Measurements from ENCODE around the gene UBXN4. TPM values are rescaled to one million over a fixed set of nuclear protein-coding genes. Genes with fewer than 3 reads are reported as not detected.
"Not testable (repeated sequence)": the region's sequence is repeated elsewhere in the genome, so short reads cannot be mapped to it uniquely, and the experiment has no call there.

The UBXN4 gene
- total RNA-seq, 2 experiments from 2014 or later = 94.1 to 96.2 TPM

DNA sequence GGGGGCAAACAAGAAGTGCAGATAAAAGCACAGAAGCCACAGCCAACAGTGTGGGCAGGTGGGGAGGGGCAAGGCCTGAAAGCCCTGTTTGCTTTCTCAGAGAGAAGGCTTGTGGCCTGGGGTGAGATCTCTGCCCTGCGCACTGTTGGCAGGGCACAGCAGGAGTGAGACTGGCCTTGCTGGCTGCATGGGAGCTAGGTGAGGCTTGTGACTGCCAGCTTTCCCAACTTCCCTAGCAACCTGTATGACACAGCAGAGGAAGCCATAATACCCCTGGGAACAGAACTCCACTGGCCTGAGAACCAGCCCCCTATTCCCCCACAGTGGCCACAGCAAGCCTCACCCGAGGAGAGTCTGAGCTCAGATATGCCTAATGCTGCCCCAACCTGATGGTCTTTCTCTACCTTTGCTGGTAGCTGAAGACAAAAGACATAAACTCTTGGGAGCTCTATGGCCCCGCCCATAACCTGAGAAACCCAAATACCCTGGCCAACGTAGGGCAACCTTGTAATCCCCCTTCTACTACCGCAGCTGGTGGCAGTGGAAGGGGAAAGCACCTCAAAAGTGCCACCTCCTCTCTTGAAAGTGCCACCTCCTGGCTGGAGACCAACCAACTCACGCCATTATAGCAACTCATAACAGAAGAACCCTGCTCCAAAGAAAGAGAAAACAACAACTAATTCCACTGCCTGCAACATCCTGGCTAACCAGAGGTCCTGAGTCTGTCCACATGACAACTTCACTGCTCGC is 50.9 kb downstream of the UBXN4 start:
- CTCF ChIA-PET = interaction anchor here (0.9 to 1.7 kb wide), 7 partner anchors 10 to 804 kb away, joined by 3 to 5 read pairs (median 3); no protein-coding TSS in a partner anchor
- no peaks in the 10 kb centered on the region for H3K27me3 Mint-ChIP-seq (ENCODE audit: low read depth)
- no peak for ATAC-seq
- peaks cover 5% of the 10 kb centered on the region for H3K36me3 Mint-ChIP-seq (ENCODE audit: low read depth)
- no peaks in the 10 kb centered on the region for H3K9me3 Mint-ChIP-seq (ENCODE audit: insufficient read depth)
- DNase-seq = no peak
- H3K27ac Mint-ChIP-seq = peak overlapping the region; percentile 11
- POLR2A ChIA-PET = interaction anchor here (1.4 kb wide), 1 partner anchor 49 kb away, joined by 6 read pairs; no protein-coding TSS in a partner anchor
- peaks cover 36% of the 10 kb centered on the region for H3K4me1 Mint-ChIP-seq (ENCODE audit: low read depth)
- no peak overlapping the region for H3K4me3 Mint-ChIP-seq

DNA sequence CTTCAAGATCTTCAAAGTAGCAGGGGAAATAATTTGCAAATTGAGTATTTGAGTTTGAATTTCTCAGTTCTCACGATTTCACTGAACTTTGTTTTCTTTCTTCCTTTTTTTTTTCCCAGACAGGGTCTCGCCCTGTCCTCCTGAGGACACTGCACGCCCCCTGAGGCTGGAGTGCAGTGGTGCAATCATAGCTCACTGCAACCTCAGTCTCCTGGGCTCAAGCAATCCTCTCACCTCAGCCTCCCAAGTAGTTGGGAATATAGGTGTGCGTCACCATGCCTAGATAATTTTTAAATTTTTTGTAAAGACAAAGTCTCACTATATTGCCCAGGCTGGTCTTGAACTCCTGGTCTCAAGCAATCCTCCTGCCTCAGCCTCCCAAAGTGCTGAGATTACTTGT is 54.0 kb downstream of the UBXN4 start:
- H3K27me3 Mint-ChIP-seq (ENCODE audit: low read depth); H3K9me3 Mint-ChIP-seq (ENCODE audit: insufficient read depth); DNase-seq; H3K4me3 Mint-ChIP-seq; H3K27ac Mint-ChIP-seq; POLR2A ChIA-PET; ATAC-seq; H3K36me3 Mint-ChIP-seq (ENCODE audit: low read depth): not testable (repeated sequence)
- H3K4me1 Mint-ChIP-seq (ENCODE audit: low read depth) = peaks cover 36% of the 10 kb centered on the region
- CTCF ChIA-PET = interaction anchor here (4.7 kb wide), 1 partner anchor 11 kb away, joined by 76 read pairs; no protein-coding TSS in a partner anchor

DNA sequence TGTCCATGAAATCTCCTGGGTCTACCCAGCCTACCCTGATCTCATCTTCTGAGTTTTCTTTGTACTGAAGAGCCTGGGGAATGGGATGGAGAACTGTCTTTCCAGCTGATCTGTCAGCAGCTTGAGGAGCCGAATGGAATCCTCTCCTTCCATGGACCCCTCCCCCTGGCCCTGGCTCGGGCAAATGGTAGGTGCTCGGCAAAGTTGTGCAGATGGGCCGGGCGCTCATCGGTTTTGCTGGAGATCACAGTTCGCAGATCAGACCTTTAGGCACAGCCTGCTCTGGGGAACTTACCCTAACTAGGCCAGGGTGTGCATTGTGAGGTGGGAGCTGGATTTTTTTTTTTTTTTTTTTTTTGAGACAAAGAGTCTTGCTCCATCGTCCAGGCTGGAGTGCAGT is 55.0 kb downstream of the UBXN4 start:
- ChIA-PET POLR2A (no interaction called here), CTCF (interaction anchor here (0.7 to 4.7 kb wide), 26 partner anchors 12 to 875 kb away, joined by 3 to 76 read pairs (median 6); no protein-coding TSS in a partner anchor)
- H3K27me3 Mint-ChIP-seq (ENCODE audit: low read depth) = no peaks in the 10 kb centered on the region
- peaks cover 14% of the 10 kb centered on the region for H3K36me3 Mint-ChIP-seq (ENCODE audit: low read depth)
- H3K4me3 Mint-ChIP-seq = no peak overlapping the region
- peaks cover 8% of the 10 kb centered on the region for H3K9me3 Mint-ChIP-seq (ENCODE audit: insufficient read depth)
- peaks cover 34% of the 10 kb centered on the region for H3K4me1 Mint-ChIP-seq (ENCODE audit: low read depth)
- ATAC-seq (no peak), DNase-seq (no peak)
- no peak overlapping the region for H3K27ac Mint-ChIP-seq

DNA sequence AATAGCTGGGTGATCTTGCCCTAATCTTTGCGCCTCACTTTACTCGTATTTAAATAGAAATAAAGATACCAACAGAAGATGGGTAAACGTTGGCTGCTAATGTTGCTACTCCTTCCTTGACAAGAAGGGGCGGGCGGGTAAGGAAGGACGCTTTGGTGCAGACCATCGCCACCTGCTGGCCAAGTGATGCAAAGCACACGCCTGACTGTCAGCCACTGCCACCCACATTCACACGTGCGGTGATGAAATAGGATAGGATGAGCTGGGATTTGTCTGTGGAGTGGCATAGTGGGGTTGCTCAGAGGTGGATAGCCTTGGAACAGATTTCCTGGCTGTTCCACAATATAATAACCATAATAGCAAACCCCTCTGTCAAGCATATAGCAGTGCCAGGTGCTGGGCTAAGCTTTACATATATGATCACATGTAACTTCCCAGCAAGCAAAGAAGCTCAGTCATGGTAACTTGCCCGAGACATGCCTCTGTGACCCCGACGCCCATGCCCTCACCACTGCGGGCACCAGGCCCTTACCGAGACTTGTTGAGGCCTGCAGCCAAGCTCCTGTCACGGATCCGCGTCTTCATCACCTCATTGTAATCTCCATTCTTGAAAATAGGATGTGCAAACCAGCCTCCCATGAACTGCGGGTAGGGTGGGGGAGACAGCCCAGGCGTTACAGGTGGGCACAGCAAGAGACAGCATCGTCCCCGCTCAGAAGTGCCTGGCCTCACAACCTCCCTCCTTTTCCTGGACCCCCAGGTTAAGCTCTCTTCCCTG is 56.0 kb downstream of the UBXN4 start:
- Mint-ChIP-seq H3K27ac (no peak overlapping the region), H3K36me3 (ENCODE audit: low read depth) (peaks cover 21% of the 10 kb centered on the region), H3K4me3 (no peak overlapping the region), H3K4me1 (ENCODE audit: low read depth) (peaks cover 23% of the 10 kb centered on the region), H3K9me3 (ENCODE audit: insufficient read depth) (peaks cover 8% of the 10 kb centered on the region), H3K27me3 (ENCODE audit: low read depth) (no peaks in the 10 kb centered on the region)
- POLR2A ChIA-PET = interaction anchor here (0.5 to 0.6 kb wide), 2 partner anchors 225 to 774 kb away, joined by 3 read pairs; no protein-coding TSS in a partner anchor
- DNase-seq = peak; percentile 87
- CTCF ChIA-PET = interaction anchor here (0.6 to 4.7 kb wide), 44 partner anchors 11 to 876 kb away, joined by 3 to 76 read pairs (median 5); no protein-coding TSS in a partner anchor
- ATAC-seq = peak; percentile 87

DNA sequence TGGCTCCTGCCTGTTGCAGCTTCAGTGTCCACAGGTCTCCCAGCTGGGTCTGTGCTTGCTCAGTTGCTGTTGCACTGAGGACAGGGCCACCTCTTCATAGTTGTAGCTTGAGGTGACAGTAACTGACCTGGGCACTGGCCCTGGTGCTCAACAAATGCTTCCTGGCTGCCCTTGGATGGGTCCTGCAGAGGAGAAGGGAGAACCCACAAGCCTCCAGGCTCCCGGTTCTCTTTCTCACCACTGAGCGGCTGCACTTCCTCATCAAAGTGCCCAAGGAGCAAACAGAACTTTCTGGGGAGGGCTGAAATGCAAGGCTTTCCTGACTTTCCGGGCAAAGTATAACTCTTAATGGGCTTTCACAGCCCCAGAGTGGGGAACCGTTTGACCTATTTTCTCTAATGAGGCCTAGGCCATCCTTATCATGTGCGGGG is 56.6 kb downstream of the UBXN4 start:
- Mint-ChIP-seq H3K4me1 (ENCODE audit: low read depth) (peaks cover 18% of the 10 kb centered on the region), H3K9me3 (ENCODE audit: insufficient read depth) (peaks cover 8% of the 10 kb centered on the region), H3K36me3 (ENCODE audit: low read depth) (peaks cover 21% of the 10 kb centered on the region), H3K27ac (no peak overlapping the region), H3K27me3 (ENCODE audit: low read depth) (no peaks in the 10 kb centered on the region), H3K4me3 (no peak overlapping the region)
- ChIA-PET POLR2A (no interaction called here), CTCF (interaction anchor here (0.6 to 4.7 kb wide), 31 partner anchors 10 to 809 kb away, joined by 3 to 76 read pairs (median 6); no protein-coding TSS in a partner anchor)
- no peak for ATAC-seq
- DNase-seq = peak; percentile 16

DNA sequence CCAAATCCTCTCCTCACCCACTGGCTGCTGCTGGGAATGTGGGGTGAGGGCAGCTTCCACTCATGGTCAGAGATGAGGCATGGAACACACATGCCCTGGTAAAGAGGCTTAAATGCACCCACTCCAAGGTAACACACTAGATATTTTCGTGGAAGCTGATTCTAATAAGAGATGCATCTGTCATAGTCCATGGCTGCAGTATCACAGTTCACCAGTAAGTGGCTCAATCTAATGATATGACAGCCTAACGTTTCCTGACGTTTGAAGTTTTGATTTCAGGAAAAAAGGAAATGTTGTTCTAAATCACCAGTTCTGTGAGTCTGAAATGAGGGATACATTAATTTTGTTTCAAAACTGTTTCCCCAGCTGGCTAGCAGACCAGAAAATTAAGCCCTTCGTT is 57.1 kb downstream of the UBXN4 start:
- Mint-ChIP-seq H3K4me1 (ENCODE audit: low read depth) (peaks cover 16% of the 10 kb centered on the region), H3K9me3 (ENCODE audit: insufficient read depth) (peaks cover 8% of the 10 kb centered on the region), H3K36me3 (ENCODE audit: low read depth) (peaks cover 21% of the 10 kb centered on the region), H3K27ac (no peak overlapping the region), H3K4me3 (no peak overlapping the region), H3K27me3 (ENCODE audit: low read depth) (no peaks in the 10 kb centered on the region)
- DNase-seq = no peak
- ATAC-seq = no peak
- CTCF ChIA-PET = interaction anchor here (1.4 to 4.7 kb wide), 13 partner anchors 10 to 804 kb away, joined by 3 to 76 read pairs (median 13); no protein-coding TSS in a partner anchor
- POLR2A ChIA-PET = interaction anchor here (0.6 kb wide), 1 partner anchor 67 kb away, joined by 3 read pairs; no protein-coding TSS in a partner anchor

DNA sequence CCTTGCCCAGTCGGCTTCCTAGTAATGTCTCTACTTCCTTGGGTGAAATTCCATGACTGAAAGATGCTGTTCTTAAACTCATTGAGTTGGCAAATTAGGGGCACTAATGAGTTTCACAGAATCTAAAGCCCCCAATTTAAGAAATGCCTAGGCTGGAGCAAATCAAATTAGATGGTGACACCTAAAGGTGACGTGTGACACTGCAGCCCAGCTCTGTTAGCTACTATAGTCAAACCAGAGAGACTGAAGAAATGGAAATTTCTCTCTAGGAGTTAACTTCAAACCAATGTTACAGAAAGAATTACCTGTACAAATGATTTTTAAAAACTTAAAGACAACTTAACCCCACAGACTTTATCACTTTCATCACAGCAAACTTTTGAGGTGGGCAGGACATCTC is 58.1 kb downstream of the UBXN4 start:
- H3K36me3 Mint-ChIP-seq (ENCODE audit: low read depth) = peaks cover 21% of the 10 kb centered on the region
- POLR2A ChIA-PET = no interaction called here

DNA sequence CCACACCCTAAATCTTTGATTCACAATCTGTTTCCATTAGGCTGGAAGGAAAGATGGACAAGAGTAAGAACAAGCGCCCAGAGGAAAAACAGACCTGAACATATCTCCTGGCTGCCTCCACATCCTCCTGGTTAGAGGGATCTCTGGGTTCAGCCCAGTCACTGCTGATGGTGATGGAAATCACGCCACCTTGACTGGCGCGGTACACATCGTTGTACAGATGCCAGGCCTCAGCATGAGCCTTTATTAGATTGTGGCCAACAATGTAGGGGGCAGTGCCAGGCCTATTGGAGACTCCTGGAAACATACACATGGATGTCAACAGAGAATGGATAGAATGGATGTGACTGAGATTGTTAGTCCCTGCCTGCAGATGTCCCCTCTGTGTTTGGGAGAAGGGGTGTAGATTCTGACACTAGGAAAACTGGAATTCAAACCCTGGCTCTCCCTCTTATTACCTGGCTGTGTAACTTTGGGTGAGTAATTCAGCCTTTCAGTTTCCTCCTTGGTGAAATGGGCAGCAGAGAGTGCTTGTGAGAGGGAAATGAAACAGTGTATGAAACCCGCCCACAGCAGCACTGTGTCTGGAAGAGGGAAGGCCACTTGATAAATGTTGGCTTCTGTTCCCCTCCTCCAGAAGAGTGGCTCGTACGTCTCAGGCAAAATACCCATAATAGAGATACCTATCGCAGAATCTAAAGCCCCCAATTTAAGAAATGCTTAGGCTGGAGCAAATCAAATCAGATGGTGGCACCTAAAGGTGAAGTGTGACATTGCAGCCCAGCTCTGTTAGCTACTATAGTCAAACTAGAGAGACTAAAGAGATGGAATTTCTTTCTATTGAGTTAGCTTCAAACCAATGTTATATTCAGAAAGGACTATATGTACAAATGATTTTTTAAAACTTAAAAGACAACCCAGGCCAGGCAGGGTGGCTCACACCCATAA is 59.1 kb downstream of the UBXN4 start:
- peaks cover 8% of the 10 kb centered on the region for H3K9me3 Mint-ChIP-seq (ENCODE audit: insufficient read depth)
- peaks cover 8% of the 10 kb centered on the region for H3K4me1 Mint-ChIP-seq (ENCODE audit: low read depth)
- H3K27me3 Mint-ChIP-seq (ENCODE audit: low read depth) = no peaks in the 10 kb centered on the region
- ChIA-PET POLR2A (no interaction called here), CTCF (interaction anchor here (2.1 to 4.7 kb wide), 3 partner anchors 16 to 19 kb away, joined by 6 to 76 read pairs (median 65); no protein-coding TSS in a partner anchor)
- peaks cover 21% of the 10 kb centered on the region for H3K36me3 Mint-ChIP-seq (ENCODE audit: low read depth)
- no peak overlapping the region for H3K4me3 Mint-ChIP-seq
- no peak overlapping the region for H3K27ac Mint-ChIP-seq
- ATAC-seq = no peak
- no peak for DNase-seq

More for the DNA sequence above, 58.1 kb downstream of the UBXN4 start:
- peaks cover 12% of the 10 kb centered on the region for H3K4me1 Mint-ChIP-seq (ENCODE audit: low read depth)
- ATAC-seq (no peak), DNase-seq (no peak)
- H3K27me3 Mint-ChIP-seq (ENCODE audit: low read depth) = no peaks in the 10 kb centered on the region
- H3K4me3 Mint-ChIP-seq = no peak overlapping the region
- peaks cover 8% of the 10 kb centered on the region for H3K9me3 Mint-ChIP-seq (ENCODE audit: insufficient read depth)
- no peak overlapping the region for H3K27ac Mint-ChIP-seq
- CTCF ChIA-PET = interaction anchor here (2.8 to 4.7 kb wide), 4 partner anchors 9 to 585 kb away, joined by 13 to 76 read pairs (median 56); no protein-coding TSS in a partner anchor

DNA sequence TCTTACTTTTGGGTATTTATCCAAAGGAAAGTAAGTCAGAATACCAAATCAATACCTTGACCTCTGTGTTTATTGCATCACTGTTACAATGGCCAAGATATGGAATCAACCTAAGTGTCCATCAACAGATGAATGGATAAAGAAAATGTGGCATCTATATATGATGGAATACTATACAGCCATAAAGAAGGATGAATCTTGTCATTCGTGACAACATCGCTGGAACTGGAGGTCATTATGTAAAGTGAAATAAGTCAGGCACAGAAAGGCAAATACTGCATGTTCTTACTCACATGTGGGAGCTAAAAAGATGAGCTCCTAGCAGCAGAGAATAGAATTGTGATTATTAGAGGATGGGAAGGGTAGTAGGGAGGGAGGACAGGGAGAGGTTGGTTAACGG is 60.7 kb downstream of the UBXN4 start:
- ATAC-seq = no peak
- POLR2A ChIA-PET = no interaction called here

DNA sequence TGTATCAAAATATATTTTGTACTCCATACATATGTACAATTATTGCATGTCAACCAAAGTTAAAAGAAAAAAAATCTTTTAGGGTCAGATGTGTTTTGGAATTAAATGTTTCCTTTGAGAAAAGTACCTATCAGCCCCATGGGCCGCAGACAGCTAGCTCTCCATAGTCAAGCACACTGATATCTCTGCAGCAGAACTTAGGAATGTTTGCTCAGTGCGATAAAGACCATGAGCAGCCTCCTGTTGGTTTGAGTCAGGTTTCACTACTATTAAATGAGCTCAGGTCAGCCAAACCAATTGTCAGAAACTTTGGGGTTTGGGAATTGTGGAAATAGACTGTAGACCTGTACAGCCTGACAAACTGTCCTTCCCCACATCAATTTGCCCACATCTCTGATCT is 61.6 kb downstream of the UBXN4 start:
- Mint-ChIP-seq H3K4me3 (no peak overlapping the region), H3K4me1 (ENCODE audit: low read depth) (no peaks in the 10 kb centered on the region), H3K36me3 (ENCODE audit: low read depth) (peaks cover 21% of the 10 kb centered on the region), H3K9me3 (ENCODE audit: insufficient read depth) (peaks cover 8% of the 10 kb centered on the region), H3K27ac (no peak overlapping the region), H3K27me3 (ENCODE audit: low read depth) (no peaks in the 10 kb centered on the region)
- ChIA-PET CTCF (interaction anchor here (1.0 to 1.6 kb wide), 3 partner anchors 11 to 18 kb away, joined by 3 to 6 read pairs (median 3); no protein-coding TSS in a partner anchor), POLR2A (interaction anchor here (0.8 kb wide), 1 partner anchor 8 kb away, joined by 3 read pairs; no protein-coding TSS in a partner anchor)
- no peak for DNase-seq
- no peak for ATAC-seq

More for the DNA sequence above, 60.7 kb downstream of the UBXN4 start:
- Mint-ChIP-seq H3K27ac (no peak overlapping the region), H3K4me1 (ENCODE audit: low read depth) (peaks cover 3% of the 10 kb centered on the region), H3K27me3 (ENCODE audit: low read depth) (no peaks in the 10 kb centered on the region), H3K9me3 (ENCODE audit: insufficient read depth) (peaks cover 8% of the 10 kb centered on the region), H3K4me3 (no peak overlapping the region), H3K36me3 (ENCODE audit: low read depth) (peaks cover 21% of the 10 kb centered on the region)
- no peak for DNase-seq
- CTCF ChIA-PET = interaction anchor here (0.6 to 2.1 kb wide), 4 partner anchors 10 to 21 kb away, joined by 3 to 6 read pairs (median 4); no protein-coding TSS in a partner anchor
